Mesenchymal stem cell (in vitro differentiated cells and primary cell): Measurements from ENCODE around the gene HTRA2.
A peak's percentile ranks its signal among the peaks of the same experiment; 100 is the strongest.

Experiments
- DNase-seq: peaks from one replicate; pipeline ENCODE4 v3.0.0-alpha.2; 2013
- H2AFZ ChIP-seq: one replicate; pipeline ENCODE4 v1.6.1; 2013; ENCODE audit warnings: low read depth, mild to moderate bottlenecking, control low read depth, inconsistent platforms, low read length, moderate library complexity
- H2AK5ac ChIP-seq: 2 replicates; pipeline ENCODE4 v1.6.1; 2013; ENCODE audit warnings: low read length, moderate library complexity, mild to moderate bottlenecking, inconsistent platforms; ENCODE audit not compliant: severe bottlenecking
- H2BK120ac ChIP-seq: one replicate; pipeline ENCODE4 v1.6.1; 2013; ENCODE audit warnings: low read depth, mild to moderate bottlenecking, inconsistent platforms, low read length, moderate library complexity
- H2BK12ac ChIP-seq, 2 experiments: one replicate each; pipeline ENCODE4 v1.6.1; 2013; ENCODE audit warnings: inconsistent platforms in 2 of 2, low read length in 2 of 2, mild to moderate bottlenecking in 2 of 2, moderate library complexity in 2 of 2, control low read depth in 1 of 2
- H2BK15ac ChIP-seq: one replicate; pipeline ENCODE4 v1.6.1; 2013; ENCODE audit warnings: mild to moderate bottlenecking, low read depth, inconsistent platforms; ENCODE audit not compliant: poor library complexity, severe bottlenecking
- H2BK5ac ChIP-seq: 2 replicates; pipeline ENCODE4 v1.6.1; 2013; ENCODE audit warnings: low read depth, mild to moderate bottlenecking, low read length, control low read depth, inconsistent platforms; ENCODE audit not compliant: poor library complexity, severe bottlenecking
- H3K14ac ChIP-seq, 2 experiments: one replicate each; pipeline ENCODE4 v1.6.1; 2013; ENCODE audit warnings: inconsistent platforms in 2 of 2, low read length in 2 of 2, control low read depth in 1 of 2, mild to moderate bottlenecking in 1 of 2, moderate library complexity in 1 of 2
- H3K18ac ChIP-seq, 2 experiments: one replicate each; pipeline ENCODE4 v1.6.1; 2013; ENCODE audit warnings: inconsistent platforms in 2 of 2, low read length in 2 of 2, control low read depth in 1 of 2, low read depth in 1 of 2, mild to moderate bottlenecking in 1 of 2
- H3K23ac ChIP-seq, 2 experiments: one replicate each; pipeline ENCODE4 v1.6.1; 2013; ENCODE audit warnings: inconsistent platforms in 2 of 2, low read length in 2 of 2, mild to moderate bottlenecking in 2 of 2, moderate library complexity in 2 of 2, control low read depth in 1 of 2
- H3K27ac ChIP-seq: 2 replicates; pipeline ENCODE4 v1.5.1; 2013; ENCODE audit warnings: mild to moderate bottlenecking, moderate library complexity, low read length, control low read depth, inconsistent platforms; ENCODE audit not compliant: poor library complexity, severe bottlenecking
- H3K27me3 ChIP-seq, 2 experiments: 2 replicates each; pipeline versions ENCODE4 v1.6.1 to v1.7.0; 2013; ENCODE audit warnings: low read length in 2 of 2, mild to moderate bottlenecking in 2 of 2, moderate library complexity in 2 of 2, control low read depth in 1 of 2, inconsistent platforms in 1 of 2; ENCODE audit not compliant: control insufficient read depth in 1 of 2, insufficient read depth in 1 of 2
- H3K36me3 ChIP-seq, 2 experiments: 2 replicates each; pipeline versions ENCODE4 v1.6.1 to v1.7.0; 2013; ENCODE audit warnings: low read length in 2 of 2, control low read depth in 1 of 2, inconsistent platforms in 1 of 2, low read depth in 1 of 2, mild to moderate bottlenecking in 1 of 2; ENCODE audit not compliant: insufficient read depth in 2 of 2, control insufficient read depth in 1 of 2
- H3K4ac ChIP-seq, 2 experiments: one replicate each; pipeline ENCODE4 v1.6.1; 2013; ENCODE audit warnings: inconsistent platforms in 2 of 2, low read length in 2 of 2, mild to moderate bottlenecking in 2 of 2, moderate library complexity in 2 of 2, control low read depth in 1 of 2, low read depth in 1 of 2
- H3K4me1 ChIP-seq: 2 replicates; pipeline ENCODE4 v1.6.1; 2013; ENCODE audit warnings: low read depth, low read length, control low read depth; ENCODE audit not compliant: control insufficient read depth, insufficient read depth
- H3K4me2 ChIP-seq: 2 replicates; pipeline ENCODE4 v1.6.1; 2013; ENCODE audit warnings: low read length, mild to moderate bottlenecking, inconsistent platforms; ENCODE audit not compliant: poor library complexity, severe bottlenecking
- H3K4me3 ChIP-seq, 2 experiments: 2 replicates each; pipeline versions ENCODE4 v1.5.1 to v1.7.0; 2013; ENCODE audit warnings: low read length in 2 of 2, mild to moderate bottlenecking in 2 of 2, control low read depth in 1 of 2, low read depth in 1 of 2; ENCODE audit not compliant: insufficient read depth in 1 of 2
- H3K79me1 ChIP-seq: replicated peaks from 2 replicates; pipeline ENCODE4 v1.6.1; 2013; ENCODE audit warnings: mild to moderate bottlenecking, control low read depth, low read length, inconsistent platforms; ENCODE audit not compliant: poor library complexity, severe bottlenecking
- H3K9ac ChIP-seq: 2 replicates; pipeline ENCODE4 v1.7.0; 2013; ENCODE audit warnings: mild to moderate bottlenecking, low read length, moderate library complexity
- H3K9me3 ChIP-seq: 2 replicates; pipeline ENCODE4 v1.7.0; 2013; ENCODE audit warnings: mild to moderate bottlenecking, low read length; ENCODE audit not compliant: control insufficient read depth
- H4K8ac ChIP-seq: one replicate; pipeline ENCODE4 v1.6.1; 2013; ENCODE audit warnings: inconsistent platforms, mild to moderate bottlenecking, low read length, moderate library complexity
- H4K91ac ChIP-seq: one replicate; pipeline ENCODE4 v1.6.1; 2013; ENCODE audit warnings: mild to moderate bottlenecking, low read length, inconsistent platforms
- WGBS: methylation state at CpG from one replicate; pipeline ENCODE4 v1.1.7; 2013; ENCODE audit warnings: mixed read lengths; 5-methylcytosine and 5-hydroxymethylcytosine counted together

Gene HTRA2

GRCh38 chr2:74576211-74576862 is 46.6 kb downstream of the HTRA2 start:
- Histone ChIP-seq H3K27ac (no peak overlapping the region), H3K4me2 (no peak overlapping the region), H2BK15ac (no peak overlapping the region), H3K4me3 (peak overlapping the region in 1 of 2 experiments; percentile 44), H3K18ac (no peak overlapping the region), H3K27me3 (no peaks in the 10 kb centered on the region), H3K4ac (no peak overlapping the region), H2BK120ac (no peak overlapping the region), H2AK5ac (no peak overlapping the region), H3K36me3 (no peaks in the 10 kb centered on the region), H3K9ac (peak overlapping the region; percentile 66), H3K9me3 (no peaks in the 10 kb centered on the region), H4K8ac (no peak overlapping the region), H3K14ac (no peak overlapping the region), H3K23ac (no peak overlapping the region), H2AFZ (no peak overlapping the region), H3K79me1 (no peaks in the 10 kb centered on the region), H2BK5ac (no peak overlapping the region), H3K4me1 (no peaks in the 10 kb centered on the region), H2BK12ac (no peak overlapping the region), H4K91ac (no peak overlapping the region)
- 67% methylated on average over 3 of the region's 7 CpGs for WGBS
- DNase-seq, result peak; percentile 53

GRCh38 chr2:74576863-74577229 is 47.1 kb downstream of the HTRA2 start:
- no CpG with 5 or more reads among the region's 1 CpG for WGBS
- Histone ChIP-seq H3K14ac (no peak overlapping the region), H2BK120ac (no peak overlapping the region), H2AK5ac (no peak overlapping the region), H2BK12ac (no peak overlapping the region), H3K4me2 (no peak overlapping the region), H3K4ac (no peak overlapping the region), H3K27ac (no peak overlapping the region), H4K8ac (no peak overlapping the region), H2AFZ (no peak overlapping the region), H3K9ac (peak overlapping the region; percentile 66), H3K9me3 (no peaks in the 10 kb centered on the region), H2BK15ac (no peak overlapping the region), H3K27me3 (no peaks in the 10 kb centered on the region), H3K36me3 (no peaks in the 10 kb centered on the region), H3K79me1 (no peaks in the 10 kb centered on the region), H3K18ac (peak overlapping the region in 1 of 2 experiments; percentile 37), H3K4me1 (no peaks in the 10 kb centered on the region), H2BK5ac (no peak overlapping the region), H3K23ac (no peak overlapping the region), H3K4me3 (peak overlapping the region in 1 of 2 experiments; percentile 46), H4K91ac (no peak overlapping the region)
- peak; percentile 23 for DNase-seq

GRCh38 chr2:74577448-74577847 is 47.7 kb downstream of the HTRA2 start:
- Histone ChIP-seq H3K9me3 (no peaks in the 10 kb centered on the region), H3K36me3 (no peaks in the 10 kb centered on the region), H3K27me3 (no peaks in the 10 kb centered on the region), H3K9ac (peak overlapping the region; percentile 63), H2BK15ac (no peak overlapping the region), H3K4ac (no peak overlapping the region), H3K23ac (no peak overlapping the region), H3K4me3 (peak overlapping the region in 1 of 2 experiments; percentile 46), H3K79me1 (no peaks in the 10 kb centered on the region), H2BK120ac (no peak overlapping the region), H2AK5ac (no peak overlapping the region), H4K8ac (peak overlapping the region; percentile 67), H3K14ac (no peak overlapping the region), H2BK12ac (no peak overlapping the region), H3K18ac (peak overlapping the region in 1 of 2 experiments; percentile 28), H3K27ac (no peak overlapping the region), H3K4me2 (no peak overlapping the region), H2AFZ (no peak overlapping the region), H3K4me1 (no peaks in the 10 kb centered on the region), H2BK5ac (no peak overlapping the region), H4K91ac (no peak overlapping the region)
- WGBS, result 42% methylated on average over 2 of the region's 2 CpGs
- DNase-seq, result no peak

GRCh38 chr2:74578408-74578807 is 48.7 kb downstream of the HTRA2 start:
- Histone ChIP-seq H2BK120ac (no peak overlapping the region), H2BK12ac (no peak overlapping the region), H3K9me3 (no peaks in the 10 kb centered on the region), H2AK5ac (no peak overlapping the region), H2BK15ac (no peak overlapping the region), H2AFZ (no peak overlapping the region), H4K91ac (no peak overlapping the region), H3K36me3 (no peaks in the 10 kb centered on the region), H3K4me2 (no peak overlapping the region), H3K4ac (peak overlapping the region in 1 of 2 experiments; percentile 26), H3K27me3 (no peaks in the 10 kb centered on the region), H3K79me1 (no peaks in the 10 kb centered on the region), H3K18ac (no peak overlapping the region), H3K4me3 (no peak overlapping the region), H3K27ac (no peak overlapping the region), H3K23ac (no peak overlapping the region), H3K14ac (no peak overlapping the region), H4K8ac (no peak overlapping the region), H2BK5ac (no peak overlapping the region), H3K4me1 (peaks cover 2% of the 10 kb centered on the region), H3K9ac (no peak overlapping the region)
- DNase-seq, result no peak
- WGBS, result 89% methylated on average over 3 of the region's 3 CpGs
